Measurements from ENCODE around the gene UGT1A1. TPM values are rescaled to one million over a fixed set of nuclear protein-coding genes. Genes with fewer than 3 reads are reported as not detected.

UGT1A1 gene
- total RNA-seq, result 1 to 10 TPM; 2.3 to 7.1 (median 3.4) TPM

DNA sequence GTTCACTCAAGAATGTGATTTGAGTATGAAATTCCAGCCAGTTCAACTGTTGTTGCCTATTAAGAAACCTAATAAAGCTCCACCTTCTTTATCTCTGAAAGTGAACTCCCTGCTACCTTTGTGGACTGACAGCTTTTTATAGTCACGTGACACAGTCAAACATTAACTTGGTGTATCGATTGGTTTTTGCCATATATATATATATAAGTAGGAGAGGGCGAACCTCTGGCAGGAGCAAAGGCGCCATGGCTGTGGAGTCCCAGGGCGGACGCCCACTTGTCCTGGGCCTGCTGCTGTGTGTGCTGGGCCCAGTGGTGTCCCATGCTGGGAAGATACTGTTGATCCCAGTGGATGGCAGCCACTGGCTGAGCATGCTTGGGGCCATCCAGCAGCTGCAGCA, at the start of gene UGT1A1:
Gene UGT1A1, plus strand, starts transcription at position 228 of the 400 bp plus-strand sequence. Its CDS starts 18 bp downstream, at position 246.
- peaks cover 5 to 27% (median 9%) of the 10 kb centered on the region in 3 donors for H3K4me1 ChIP-seq
- peaks cover 0 to 2% (median 0%) of the 10 kb centered on the region in 3 donors for H3K36me3 ChIP-seq
- no peaks in the 10 kb centered on the region for H3K9me3 ChIP-seq
- no peaks in the 10 kb centered on the region for H3K27me3 ChIP-seq
- intact Hi-C loops (cut with DNase I), result no loop called here
- no peak within 1 kb of the TSS for H3K4me3 ChIP-seq
- TF ChIP-seq, protein P1, sequence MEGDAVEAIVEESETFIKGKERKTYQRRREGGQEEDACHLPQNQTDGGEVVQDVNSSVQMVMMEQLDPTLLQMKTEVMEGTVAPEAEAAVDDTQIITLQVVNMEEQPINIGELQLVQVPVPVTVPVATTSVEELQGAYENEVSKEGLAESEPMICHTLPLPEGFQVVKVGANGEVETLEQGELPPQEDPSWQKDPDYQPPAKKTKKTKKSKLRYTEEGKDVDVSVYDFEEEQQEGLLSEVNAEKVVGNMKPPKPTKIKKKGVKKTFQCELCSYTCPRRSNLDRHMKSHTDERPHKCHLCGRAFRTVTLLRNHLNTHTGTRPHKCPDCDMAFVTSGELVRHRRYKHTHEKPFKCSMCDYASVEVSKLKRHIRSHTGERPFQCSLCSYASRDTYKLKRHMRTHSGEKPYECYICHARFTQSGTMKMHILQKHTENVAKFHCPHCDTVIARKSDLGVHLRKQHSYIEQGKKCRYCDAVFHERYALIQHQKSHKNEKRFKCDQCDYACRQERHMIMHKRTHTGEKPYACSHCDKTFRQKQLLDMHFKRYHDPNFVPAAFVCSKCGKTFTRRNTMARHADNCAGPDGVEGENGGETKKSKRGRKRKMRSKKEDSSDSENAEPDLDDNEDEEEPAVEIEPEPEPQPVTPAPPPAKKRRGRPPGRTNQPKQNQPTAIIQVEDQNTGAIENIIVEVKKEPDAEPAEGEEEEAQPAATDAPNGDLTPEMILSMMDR (IDR thresholded peaks at IDR 0.05), result no peak
- TF ChIP-seq POLR2A (IDR thresholded peaks at IDR 0.05), result no peak
- peak within 1 kb of the TSS in 1 of 4 donors; percentile 5 for H3K27ac ChIP-seq
- 67 to 87% methylated on average over 2 to 5 of the region's 6 CpGs for WGBS, 2 donors
- no peak for DNase-seq

DNA sequence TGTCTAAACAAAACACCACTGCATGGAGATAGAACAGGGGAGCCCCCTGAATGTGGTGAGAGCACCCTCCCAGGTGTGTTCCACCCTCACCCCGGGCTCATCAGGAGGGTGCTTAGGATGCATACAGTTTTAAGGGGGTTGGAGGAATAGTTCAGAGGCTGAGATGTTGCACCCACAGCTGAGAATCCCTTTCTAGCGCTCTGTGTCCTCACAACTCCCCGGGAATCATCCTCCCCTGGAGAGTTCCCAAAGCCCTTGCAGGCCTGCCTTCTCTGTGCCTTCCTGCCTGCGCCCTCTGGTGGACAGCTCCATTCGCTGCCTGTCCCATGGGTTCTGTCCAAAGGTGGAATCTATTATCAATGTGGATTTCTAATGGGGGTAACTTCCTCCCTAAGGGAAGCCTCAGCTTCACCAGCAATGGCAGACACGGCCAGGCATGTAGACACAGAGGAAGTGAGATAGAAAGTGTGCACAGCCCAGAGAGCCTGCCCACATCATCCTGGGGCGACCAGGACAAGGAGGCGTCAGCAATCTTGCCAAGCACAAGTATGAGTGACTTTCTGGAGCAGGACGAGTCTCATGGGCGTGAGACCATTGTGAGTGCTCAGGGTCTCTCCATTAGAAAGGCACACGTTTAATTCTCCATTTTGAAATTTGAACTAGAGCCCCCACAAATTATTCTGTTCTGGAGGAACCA, 48.6 kb upstream of the UGT1A1 start:
- intact Hi-C loops (cut with DNase I), result loop anchor here (10.0 kb wide), 1 partner anchor 237 kb away; no protein-coding TSS in a partner anchor
- no peak overlapping the region for H3K4me3 ChIP-seq
- DNase-seq, result peak; percentile 14
- no peaks in the 10 kb centered on the region for H3K9me3 ChIP-seq
- no peaks in the 10 kb centered on the region for H3K36me3 ChIP-seq
- WGBS, 2 donors, result 28 to 29% methylated on average over 8 to 11 of the region's 11 CpGs
- H3K27ac ChIP-seq, result peak overlapping the region in 3 of 4 donors; percentile 10 to 60 (median 36)
- TF ChIP-seq, protein P1 (IDR thresholded peaks at IDR 0.05), result peak in 5 of 6 experiments; percentile 81 to 93 (median 86)
- no peak for TF ChIP-seq POLR2A (IDR thresholded peaks at IDR 0.05)
- no peaks in the 10 kb centered on the region for H3K27me3 ChIP-seq
- peaks cover 0 to 40% (median 12%) of the 10 kb centered on the region in 3 donors for H3K4me1 ChIP-seq

DNA sequence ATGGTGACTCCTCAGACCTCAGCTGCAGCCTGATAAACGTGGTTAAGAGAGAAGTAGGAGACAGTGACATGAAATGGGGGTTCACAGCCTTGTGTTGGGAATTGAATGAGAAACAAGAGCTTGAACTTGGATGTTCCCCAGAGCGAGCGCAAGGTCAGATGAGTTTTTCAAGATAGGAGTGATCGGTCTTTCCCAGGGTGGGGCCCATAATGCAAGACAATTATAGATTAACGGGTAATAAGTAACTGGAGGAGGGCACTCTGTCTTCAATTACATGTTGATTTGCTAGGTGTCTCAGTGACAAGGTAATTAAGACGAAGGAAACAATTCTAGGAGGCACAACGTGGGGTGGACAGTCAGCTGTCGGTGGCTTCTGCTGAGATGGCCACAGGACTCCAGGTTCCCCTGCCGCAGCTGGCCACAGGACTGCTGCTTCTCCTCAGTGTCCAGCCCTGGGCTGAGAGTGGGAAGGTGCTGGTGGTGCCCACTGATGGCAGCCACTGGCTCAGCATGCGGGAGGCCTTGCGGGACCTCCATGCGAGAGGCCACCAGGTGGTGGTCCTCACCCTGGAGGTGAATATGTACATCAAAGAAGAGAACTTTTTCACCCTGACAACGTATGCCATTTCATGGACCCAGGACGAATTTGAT, 47.3 kb upstream of the UGT1A1 start, which contains the start of gene UGT1A5:
Gene UGT1A5, plus strand, starts transcription at position 297 of the 651 bp plus-strand sequence. Its CDS starts 85 bp downstream, at position 382.
- no peak for DNase-seq
- Histone ChIP-seq H3K4me3 (no peak within 1 kb of the TSS), H3K4me1 (peaks cover 0 to 28% (median 6%) of the 10 kb centered on the region in 3 donors), H3K9me3 (no peaks in the 10 kb centered on the region), H3K36me3 (no peaks in the 10 kb centered on the region), H3K27ac (peak within 1 kb of the TSS in 1 of 4 donors; percentile 60), H3K27me3 (peaks cover 0 to 4% (median 0%) of the 10 kb centered on the region in 4 donors)
- WGBS, 2 donors, result 76 to 89% methylated on average over 9 to 14 of the region's 14 CpGs
- intact Hi-C loops (cut with DNase I), result loop anchor here (10.0 kb wide), 1 partner anchor 238 kb away; no protein-coding TSS in a partner anchor
- TF ChIP-seq POLR2A (IDR thresholded peaks at IDR 0.05), result no peak
- TF ChIP-seq, protein P1 (IDR thresholded peaks at IDR 0.05), result no peak

DNA sequence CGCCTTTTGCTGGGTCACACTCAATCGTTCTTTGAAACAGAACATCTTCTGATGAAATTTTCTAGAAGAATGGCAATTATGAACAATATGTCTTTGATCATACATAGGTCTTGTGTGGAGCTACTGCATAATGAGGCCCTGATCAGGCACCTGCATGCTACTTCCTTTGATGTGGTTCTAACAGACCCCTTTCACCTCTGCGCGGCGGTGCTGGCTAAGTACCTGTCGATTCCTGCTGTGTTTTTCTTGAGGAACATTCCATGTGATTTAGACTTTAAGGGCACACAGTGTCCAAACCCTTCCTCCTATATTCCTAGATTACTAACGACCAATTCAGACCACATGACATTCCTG, 46.8 kb upstream of the UGT1A1 start:
- WGBS, 2 donors, result 69 to 79% methylated on average over 7 of the region's 7 CpGs

More for the DNA sequence above, 46.8 kb upstream of the UGT1A1 start:
- intact Hi-C loops (cut with DNase I), result loop anchor here (10.0 kb wide), 1 partner anchor 238 kb away; no protein-coding TSS in a partner anchor
- Histone ChIP-seq H3K27me3 (peaks cover 0 to 4% (median 0%) of the 10 kb centered on the region in 4 donors), H3K4me3 (no peak overlapping the region), H3K27ac (no peak overlapping the region), H3K4me1 (peaks cover 0 to 23% (median 4%) of the 10 kb centered on the region in 3 donors), H3K36me3 (no peaks in the 10 kb centered on the region), H3K9me3 (no peaks in the 10 kb centered on the region)
- TF ChIP-seq, protein P1 (IDR thresholded peaks at IDR 0.05), result no peak
- no peak for TF ChIP-seq POLR2A (IDR thresholded peaks at IDR 0.05)
- DNase-seq, result no peak

All from esophagus squamous epithelium (tissue), 5 donors.